Subcutaneous abdominal adipose tissue (tissue), 5 donors: ENCODE measurements around the gene ARNT2.

Experiments used
- H3K27ac ChIP-seq: one replicate; pipeline ENCODE4 v1.7.0; 2013; ENCODE audit warnings: low read depth, mild to moderate bottlenecking, inconsistent platforms, low read length, moderate library complexity
- H3K27me3 ChIP-seq, 5 donors: one replicate each; pipeline ENCODE4 v1.7.0; 2013; ENCODE audit warnings: low read length in 5 of 5, inconsistent platforms in 1 of 5; ENCODE audit not compliant: control insufficient read depth in 5 of 5, insufficient read depth in 4 of 5
- H3K36me3 ChIP-seq, 5 donors: one replicate each; pipeline ENCODE4 v1.7.0; 2013; ENCODE audit warnings: low read length in 5 of 5; ENCODE audit not compliant: control insufficient read depth in 5 of 5, insufficient read depth in 5 of 5
- H3K4me1 ChIP-seq, 5 donors: one replicate each; pipeline ENCODE4 v1.7.0; 2013; ENCODE audit warnings: low read length in 5 of 5, mild to moderate bottlenecking in 3 of 5, moderate library complexity in 1 of 5; ENCODE audit not compliant: control insufficient read depth in 5 of 5, insufficient read depth in 5 of 5
- H3K4me3 ChIP-seq, 5 donors: one replicate each; pipeline ENCODE4 v1.7.0; 2013; ENCODE audit warnings: low read length in 5 of 5, low read depth in 1 of 5
- H3K9ac ChIP-seq, 5 donors: one replicate each; pipeline ENCODE4 v1.7.0; 2013; ENCODE audit warnings: low read length in 5 of 5, mild to moderate bottlenecking in 4 of 5, moderate library complexity in 3 of 5
- H3K9me3 ChIP-seq, 5 donors: one replicate each; pipeline ENCODE4 v1.7.0; 2013; ENCODE audit warnings: low read length in 5 of 5; ENCODE audit not compliant: control insufficient read depth in 5 of 5
- donor health status: healthy.
- donor health status: healthy.
- donor health status: healthy.
- donor health status: healthy.
- donor health status: healthy.

Gene ARNT2

GRCh38 chr15:80562846-80563245 is 158.7 kb downstream of the ARNT2 start:
- H3K9me3 ChIP-seq = peaks cover 0 to 2% (median 0%) of the 10 kb centered on the region in 5 donors
- no peak overlapping the region for H3K27ac ChIP-seq
- no peak overlapping the region for H3K9ac ChIP-seq
- H3K4me1 ChIP-seq = peaks cover 0 to 7% (median 0%) of the 10 kb centered on the region in 5 donors
- H3K27me3 ChIP-seq = peaks cover 0 to 7% (median 0%) of the 10 kb centered on the region in 5 donors
- no peak overlapping the region for H3K4me3 ChIP-seq
- H3K36me3 ChIP-seq = no peaks in the 10 kb centered on the region

GRCh38 chr15:80563372-80563997 is 159.3 kb downstream of the ARNT2 start:
- Histone ChIP-seq H3K27me3 (peaks cover 0 to 7% (median under 1%) of the 10 kb centered on the region in 5 donors), H3K27ac (no peak overlapping the region), H3K4me3 (no peak overlapping the region), H3K36me3 (no peaks in the 10 kb centered on the region), H3K4me1 (peaks cover 0 to 7% (median 0%) of the 10 kb centered on the region in 5 donors), H3K9me3 (no peaks in the 10 kb centered on the region), H3K9ac (no peak overlapping the region)

GRCh38 chr15:80564056-80564455 is 159.9 kb downstream of the ARNT2 start:
- Histone ChIP-seq H3K27me3 (peaks cover 0 to 7% (median 2%) of the 10 kb centered on the region in 5 donors), H3K4me3 (no peak overlapping the region), H3K9me3 (no peaks in the 10 kb centered on the region), H3K4me1 (peaks cover 0 to 7% (median 0%) of the 10 kb centered on the region in 5 donors), H3K27ac (no peak overlapping the region), H3K36me3 (no peaks in the 10 kb centered on the region), H3K9ac (no peak overlapping the region)

- Histone ChIP-seq H3K27me3 (peaks cover 0 to 7% (median 3%) of the 10 kb centered on the region in 5 donors), H3K9me3 (no peaks in the 10 kb centered on the region), H3K4me1 (peaks cover 0 to 6% (median 0%) of the 10 kb centered on the region in 5 donors), H3K27ac (no peak overlapping the region), H3K36me3 (no peaks in the 10 kb centered on the region), H3K4me3 (no peak overlapping the region), H3K9ac (no peak overlapping the region)
Measured at GRCh38 chr15:80565398-80565797, 161.2 kb downstream of the ARNT2 start.

- H3K27me3 ChIP-seq = peaks cover 0 to 7% (median 3%) of the 10 kb centered on the region in 5 donors
- no peak overlapping the region for H3K9ac ChIP-seq
- no peak overlapping the region for H3K27ac ChIP-seq
- H3K36me3 ChIP-seq = no peaks in the 10 kb centered on the region
- no peak overlapping the region for H3K4me3 ChIP-seq
- H3K4me1 ChIP-seq = peaks cover 0 to 2% (median 0%) of the 10 kb centered on the region in 5 donors
- no peaks in the 10 kb centered on the region for H3K9me3 ChIP-seq
Measured at GRCh38 chr15:80565988-80566387, 161.8 kb downstream of the ARNT2 start.

DNA sequence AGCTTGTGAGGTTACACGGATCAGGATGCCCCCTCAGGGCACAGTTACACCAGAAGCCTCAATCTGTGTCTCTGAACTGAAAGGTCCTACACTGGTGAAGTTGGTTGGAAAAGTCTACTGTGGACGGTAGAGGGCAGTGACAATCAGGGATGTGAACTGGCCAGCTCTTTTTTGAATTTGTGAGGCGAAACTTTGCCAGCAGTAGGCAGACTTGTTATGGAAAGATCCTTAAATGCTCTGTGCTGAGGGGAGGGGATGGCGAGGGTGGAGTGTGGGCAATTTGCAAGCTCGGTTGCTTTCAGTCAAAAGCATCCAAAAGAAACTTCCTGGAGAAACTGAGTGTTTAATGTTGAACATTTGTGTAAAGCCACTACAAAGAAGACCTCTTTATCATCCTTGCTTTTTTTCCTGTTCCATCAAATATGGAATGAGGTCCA is 163.6 kb downstream of the ARNT2 start:
- H3K4me3 ChIP-seq = no peak overlapping the region
- H3K27ac ChIP-seq = no peak overlapping the region
- peaks cover 0 to 2% (median 0%) of the 10 kb centered on the region in 5 donors for H3K4me1 ChIP-seq
- H3K27me3 ChIP-seq = peaks cover 0 to 7% (median 3%) of the 10 kb centered on the region in 5 donors
- H3K9ac ChIP-seq = no peak overlapping the region
- no peaks in the 10 kb centered on the region for H3K36me3 ChIP-seq
- no peaks in the 10 kb centered on the region for H3K9me3 ChIP-seq

DNA sequence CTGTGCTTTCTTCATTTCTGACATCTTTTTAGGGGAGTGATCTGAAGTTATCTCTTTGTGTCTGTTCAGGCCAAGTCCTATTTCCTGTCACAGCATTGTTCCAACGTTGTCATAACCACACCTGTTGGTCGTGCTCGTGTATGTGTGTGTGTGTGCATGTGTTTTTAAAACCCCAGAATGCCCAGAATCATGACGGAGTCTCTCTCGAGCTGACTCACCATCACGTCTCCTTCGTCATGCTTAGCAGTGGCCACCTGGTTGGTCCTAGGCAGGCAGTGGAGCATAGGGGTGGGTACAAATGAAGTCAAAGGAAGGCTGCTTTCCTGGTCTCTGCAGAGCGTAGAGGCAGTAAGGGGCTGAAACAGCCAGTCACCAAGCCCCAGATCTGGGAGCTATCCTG is 164.1 kb downstream of the ARNT2 start:
- Histone ChIP-seq H3K9ac (no peak overlapping the region), H3K36me3 (no peaks in the 10 kb centered on the region), H3K27me3 (peaks cover 0 to 7% (median 3%) of the 10 kb centered on the region in 5 donors), H3K27ac (no peak overlapping the region), H3K9me3 (no peaks in the 10 kb centered on the region), H3K4me3 (no peak overlapping the region), H3K4me1 (peaks cover 0 to 2% (median 0%) of the 10 kb centered on the region in 5 donors)

DNA sequence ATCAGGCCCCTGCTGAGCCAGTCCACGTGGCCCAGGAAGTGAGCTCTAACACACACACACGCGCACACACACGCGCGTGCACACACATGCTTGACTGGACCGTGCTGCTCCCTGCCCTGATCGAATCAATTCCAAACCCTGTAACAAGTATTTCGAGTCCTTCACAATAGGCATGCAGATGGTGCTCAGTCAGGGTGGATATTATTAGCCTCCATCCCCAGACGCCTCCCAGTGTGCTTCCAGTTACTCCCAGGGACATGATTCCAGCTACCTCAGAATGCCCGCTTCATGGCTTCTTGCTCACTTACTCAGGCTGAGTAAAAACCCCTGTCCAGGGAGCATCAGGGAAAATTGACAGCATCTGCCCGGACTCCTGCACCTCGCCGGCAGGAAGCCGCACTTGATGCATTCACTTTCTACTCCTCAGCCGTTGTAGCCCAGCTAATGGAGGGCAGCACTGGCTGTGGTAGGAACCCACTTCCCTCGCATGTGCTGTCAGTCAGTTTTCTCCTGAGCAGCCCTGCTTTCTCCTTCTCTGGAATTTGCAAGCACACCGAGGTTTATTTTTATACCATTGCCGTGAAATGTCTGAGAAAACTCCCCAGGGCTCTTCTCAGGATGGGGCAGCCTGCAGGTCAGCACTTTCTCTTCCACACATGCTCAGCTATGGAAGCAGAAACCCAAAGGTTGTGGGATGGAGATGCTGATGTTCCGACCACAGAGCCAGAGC is 164.9 kb downstream of the ARNT2 start:
- Histone ChIP-seq H3K4me3 (no peak overlapping the region), H3K4me1 (peaks cover 0 to 2% (median 0%) of the 10 kb centered on the region in 5 donors), H3K36me3 (no peaks in the 10 kb centered on the region), H3K27me3 (peaks cover 0 to 5% (median 3%) of the 10 kb centered on the region in 5 donors), H3K27ac (no peak overlapping the region), H3K9me3 (no peaks in the 10 kb centered on the region), H3K9ac (no peak overlapping the region)

GRCh38 chr15:80569656-80570055 is 165.5 kb downstream of the ARNT2 start:
- H3K27ac ChIP-seq = no peak overlapping the region
- H3K27me3 ChIP-seq = peaks cover 0 to 7% (median 3%) of the 10 kb centered on the region in 5 donors
- H3K36me3 ChIP-seq = no peaks in the 10 kb centered on the region

DNA sequence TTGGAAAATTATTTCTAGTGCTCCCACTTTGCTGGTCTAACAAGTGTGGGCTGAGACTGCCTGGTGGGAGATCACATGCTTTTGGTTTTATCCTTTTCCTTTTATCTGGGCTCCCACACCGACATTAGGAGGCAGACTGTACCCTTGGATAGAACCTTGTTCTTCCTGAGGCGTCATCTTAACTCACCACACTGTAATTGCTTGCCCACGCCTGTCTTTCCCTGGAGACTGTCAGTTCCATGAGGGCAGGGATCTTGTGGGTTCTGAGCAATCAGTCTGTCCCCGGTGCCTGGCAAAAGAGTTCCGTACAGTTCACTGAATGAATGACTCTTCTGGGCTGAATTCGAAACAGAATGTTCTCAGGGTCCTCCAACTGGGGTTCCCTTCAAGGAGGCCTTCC is 166.4 kb downstream of the ARNT2 start:
- Histone ChIP-seq H3K27me3 (peaks cover 0 to 7% (median 3%) of the 10 kb centered on the region in 5 donors), H3K9me3 (no peaks in the 10 kb centered on the region), H3K4me3 (no peak overlapping the region), H3K9ac (no peak overlapping the region), H3K4me1 (peaks cover 0 to 2% (median 0%) of the 10 kb centered on the region in 5 donors), H3K36me3 (no peaks in the 10 kb centered on the region), H3K27ac (no peak overlapping the region)

More at GRCh38 chr15:80569656-80570055, 165.5 kb downstream of the ARNT2 start:
- no peaks in the 10 kb centered on the region for H3K9me3 ChIP-seq
- peaks cover 0 to 2% (median 0%) of the 10 kb centered on the region in 5 donors for H3K4me1 ChIP-seq
- no peak overlapping the region for H3K4me3 ChIP-seq
- H3K9ac ChIP-seq = no peak overlapping the region
